HG03039 (cell line): Measurements from ENCODE around the gene PPP1R37.
"Not testable (repeated sequence)": the region's sequence is repeated elsewhere in the genome, so short reads cannot be mapped to it uniquely, and the experiment has no call there.

Experiments
- ATAC-seq: cut with Tn5 transposase; IDR thresholded peaks from one replicate; pipeline ENCODE4 v1.9.1; 2021; ENCODE audit warnings: mild to moderate bottlenecking, moderate library complexity; ENCODE audit not compliant: unreplicated experiment

PPP1R37 gene

GRCh38 chr19:45113628-45114027 is 20.6 kb downstream of the PPP1R37 start:
- ATAC-seq = no peak

GRCh38 chr19:45114116-45114515 is 21.1 kb downstream of the PPP1R37 start:
- ATAC-seq = no peak

GRCh38 chr19:45115809-45116615 is 23.0 kb downstream of the PPP1R37 start:
- ATAC-seq = no peak

GRCh38 chr19:45117167-45117594 is 24.2 kb downstream of the PPP1R37 start:
- no peak for ATAC-seq

GRCh38 chr19:45117671-45118070 is 24.7 kb downstream of the PPP1R37 start:
- no peak for ATAC-seq

- no peak for ATAC-seq
Measured at GRCh38 chr19:45118106-45118505, 25.1 kb downstream of the PPP1R37 start.

- ATAC-seq = not testable (repeated sequence)
Measured at GRCh38 chr19:45118591-45119355, 25.8 kb downstream of the PPP1R37 start.

- ATAC-seq = no peak
Measured at GRCh38 chr19:45119582-45119981, 26.6 kb downstream of the PPP1R37 start.

- ATAC-seq = no peak
Measured at GRCh38 chr19:45121827-45122345, 28.9 kb downstream of the PPP1R37 start.

GRCh38 chr19:45122832-45123231 is 29.9 kb downstream of the PPP1R37 start:
- no peak for ATAC-seq

- ATAC-seq = no peak
Measured at GRCh38 chr19:45123440-45123850, 30.5 kb downstream of the PPP1R37 start.

GRCh38 chr19:45124021-45124420 is 31.0 kb downstream of the PPP1R37 start:
- no peak for ATAC-seq

GRCh38 chr19:45125360-45125759 is 32.4 kb downstream of the PPP1R37 start:
- no peak for ATAC-seq

- ATAC-seq = no peak
Measured at GRCh38 chr19:45125975-45126493, 33.1 kb downstream of the PPP1R37 start.

- no peak for ATAC-seq
Measured at GRCh38 chr19:45126654-45127053, 33.7 kb downstream of the PPP1R37 start.

GRCh38 chr19:45128146-45128545 is 35.2 kb downstream of the PPP1R37 start:
- ATAC-seq = no peak

- no peak for ATAC-seq
Measured at GRCh38 chr19:45128806-45129205, 35.8 kb downstream of the PPP1R37 start.

GRCh38 chr19:45130236-45130635 is 37.3 kb downstream of the PPP1R37 start:
- ATAC-seq = no peak

GRCh38 chr19:45130888-45131615 is 38.1 kb downstream of the PPP1R37 start:
- no peak for ATAC-seq

GRCh38 chr19:45133661-45134060 is 40.7 kb downstream of the PPP1R37 start:
- no peak for ATAC-seq
